Bronchial epithelial cell (primary cell): ENCODE data around the gene REXO2. TPM values are rescaled to one million over a fixed set of nuclear protein-coding genes. Genes with fewer than 3 reads are reported as not detected.

Experiments used
- DNase-seq: peaks from one replicate; pipeline ENCODE4 v3.0.0-alpha.2; 2010; ENCODE audit warnings: low read depth
- FAIRE-seq: peaks from 2 replicates; lab custom pipeline; 2011; peaks lifted over from hg19 to GRCh38; lab: Jason Lieb, UNC
- H3K27me3 ChIP-seq: 2 replicates; pipeline ENCODE4 v1.5.1; 2011; ENCODE audit warnings: low read length; ENCODE audit not compliant: control insufficient read depth, insufficient read depth
- H3K36me3 ChIP-seq: 2 replicates; pipeline ENCODE4 v1.5.1; 2011; ENCODE audit warnings: low read length; ENCODE audit not compliant: control insufficient read depth, insufficient read depth
- H3K4me3 ChIP-seq: 2 replicates; pipeline ENCODE4 v1.5.1; 2011; ENCODE audit warnings: mild to moderate bottlenecking, low read depth, low read length, control low read depth
- CTCF ChIP-seq: IDR thresholded peaks from 2 replicates; pipeline ENCODE4 v1.5.1; 2011; ENCODE audit warnings: mild to moderate bottlenecking, moderate library complexity, low read length, control low read depth, inconsistent platforms; ENCODE audit not compliant: insufficient read depth, severe bottlenecking
- total RNA-seq: library from RNA; depleted of rRNA; stranded (reverse); fragments of >200 nt; gene quantifications from 2 replicates; pipeline ENCODE4 v1.2.1, GENCODE V29; 2014

The REXO2 gene
- total RNA-seq, 1 donor from 2014 or later = 160 TPM

GRCh38 chr11:114442536-114442935, 3.3 kb downstream of the REXO2 start:
- Histone ChIP-seq H3K27me3 (no peaks in the 10 kb centered on the region), H3K4me3 (no peak overlapping the region), H3K36me3 (peaks cover 2% of the 10 kb centered on the region)
- DNase-seq = no peak
- no peak for TF ChIP-seq CTCF
- FAIRE-seq = no peak

- FAIRE-seq (no peak), DNase-seq (no peak)
- no peak for TF ChIP-seq CTCF
- Histone ChIP-seq H3K36me3 (peaks cover 5% of the 10 kb centered on the region), H3K27me3 (no peaks in the 10 kb centered on the region), H3K4me3 (no peak overlapping the region)
Measured at GRCh38 chr11:114447444-114447843, 8.2 kb downstream of the REXO2 start.

DNA sequence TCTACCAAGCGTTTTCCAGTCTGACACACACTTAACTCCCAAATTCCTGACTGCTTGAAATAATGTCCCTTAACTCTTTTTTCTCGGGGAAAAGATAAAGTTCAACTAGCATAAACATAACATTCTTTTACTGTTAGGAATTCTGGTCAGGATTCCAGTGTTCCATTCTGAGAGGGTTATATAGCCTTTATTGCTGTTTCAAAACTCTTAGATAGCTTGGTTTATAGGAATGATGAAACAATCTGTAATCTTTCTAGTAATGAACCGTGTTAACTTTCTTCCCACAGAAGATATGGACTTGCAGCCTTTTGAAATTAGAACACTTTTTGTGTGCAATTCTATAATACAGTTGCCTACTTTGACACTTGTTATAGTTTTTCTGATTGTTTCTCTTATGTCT, 8.6 kb downstream of the REXO2 start:
- no peak for TF ChIP-seq CTCF
- Histone ChIP-seq H3K4me3 (no peak overlapping the region), H3K27me3 (no peaks in the 10 kb centered on the region), H3K36me3 (peaks cover 5% of the 10 kb centered on the region)
- no peak for FAIRE-seq
- DNase-seq = no peak

DNA sequence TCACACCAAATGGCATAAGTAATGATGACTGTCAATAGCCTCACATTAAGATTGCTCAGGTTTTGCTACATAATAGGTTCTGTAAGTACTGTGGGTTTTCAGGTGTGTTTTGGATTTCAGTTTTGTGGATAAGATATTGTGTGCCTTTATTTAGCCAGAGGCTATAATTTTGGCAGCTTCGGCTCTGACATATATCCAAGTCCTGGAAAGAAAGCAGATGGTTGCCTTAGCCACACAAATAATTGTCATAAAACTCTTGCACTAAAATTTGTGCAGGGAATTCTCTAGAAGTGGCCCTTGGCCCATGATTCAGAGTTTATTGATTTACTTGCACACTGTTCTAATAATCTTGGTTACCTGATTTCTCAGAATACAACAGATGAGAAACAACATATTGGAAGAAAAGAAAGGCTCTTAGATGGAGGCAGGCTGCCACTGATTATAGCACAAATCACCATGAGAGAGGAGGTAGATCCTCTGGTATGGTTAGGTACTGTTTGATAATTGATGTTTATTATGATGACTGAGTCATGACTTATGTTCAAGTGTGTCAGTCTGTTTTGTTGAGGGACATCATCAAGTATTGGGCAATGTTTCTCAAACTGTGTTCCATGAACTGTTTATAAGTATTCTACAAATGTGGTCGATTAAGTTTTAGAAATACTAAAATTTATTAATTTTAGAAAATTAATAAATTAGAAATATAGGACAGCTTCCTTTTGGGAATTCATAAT, 9.6 kb downstream of the REXO2 start:
- DNase-seq = peak; percentile 42
- FAIRE-seq = no peak
- TF ChIP-seq CTCF = no peak
- no peaks in the 10 kb centered on the region for H3K27me3 ChIP-seq
- peaks cover 5% of the 10 kb centered on the region for H3K36me3 ChIP-seq
- H3K4me3 ChIP-seq = no peak overlapping the region

GRCh38 chr11:114449845-114450244, 10.6 kb downstream of the REXO2 start:
- Histone ChIP-seq H3K27me3 (no peaks in the 10 kb centered on the region), H3K4me3 (no peak overlapping the region), H3K36me3 (peaks cover 5% of the 10 kb centered on the region)
- DNase-seq (no peak), FAIRE-seq (no peak)
- TF ChIP-seq CTCF = no peak

- TF ChIP-seq CTCF = no peak
- Histone ChIP-seq H3K4me3 (no peak overlapping the region), H3K27me3 (no peaks in the 10 kb centered on the region), H3K36me3 (peaks cover 3% of the 10 kb centered on the region)
- FAIRE-seq (no peak), DNase-seq (no peak)
Measured at GRCh38 chr11:114452399-114452798, 13.1 kb downstream of the REXO2 start.
